Measurements from ENCODE around the gene TSPAN15.

DNA sequence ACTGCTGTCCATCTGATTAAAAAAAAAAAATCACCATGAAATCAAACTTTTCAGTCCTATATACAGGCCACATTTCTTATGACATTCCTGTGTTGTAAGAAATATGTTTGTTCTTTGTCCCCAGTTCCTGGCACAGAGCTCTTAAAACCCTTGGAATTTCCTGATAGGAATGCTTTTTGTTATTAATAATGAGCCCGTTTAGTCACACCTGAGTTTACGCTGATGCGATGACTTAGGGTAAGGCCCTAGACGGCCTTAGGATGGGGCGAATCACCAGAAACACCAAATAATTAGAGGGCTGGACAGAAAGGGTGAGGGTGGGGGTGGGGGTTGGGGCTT is 17.5 kb downstream of the TSPAN15 start:
- TF ChIP-seq EZH2 (IDR thresholded peaks at IDR 0.05; ENCODE audit: insufficient read depth, poor library complexity, severe bottlenecking) (no peak), EZH2phosphoT487 (IDR thresholded peaks at IDR 0.05; ENCODE audit: insufficient read depth, low read depth) (no peak)

Data from GM23248 (cell line).